Inflammatory macrophage (primary cell): ENCODE data around the gene TDP1.
A peak's percentile ranks its signal among the peaks of the same experiment; 100 is the strongest.
"Not testable (repeated sequence)": the region's sequence is repeated elsewhere in the genome, so short reads cannot be mapped to it uniquely, and the experiment has no call there.

Experiments used
- DNase-seq, 2 donors: peaks; one replicate each; pipeline ENCODE4 v3.0.0-alpha.2; 2020 to 2022

Gene TDP1

GRCh38 chr14:89990623-89991275, 35.0 kb downstream of the TDP1 start:
- DNase-seq = no peak

- DNase-seq = no peak
Observed at GRCh38 chr14:89992273-89992672, 36.5 kb downstream of the TDP1 start.

GRCh38 chr14:89996963-89997362, 41.2 kb downstream of the TDP1 start:
- DNase-seq = no peak

GRCh38 chr14:90000935-90001334, 45.2 kb downstream of the TDP1 start:
- no peak for DNase-seq

GRCh38 chr14:90003526-90004307, 48.0 kb downstream of the TDP1 start:
- no peak for DNase-seq

GRCh38 chr14:90005441-90005840, 49.7 kb downstream of the TDP1 start:
- DNase-seq = no peak

- DNase-seq = no peak
Observed at GRCh38 chr14:90005939-90006530, 50.3 kb downstream of the TDP1 start.

- DNase-seq = no peak
Observed at GRCh38 chr14:90017371-90017770, 61.6 kb downstream of the TDP1 start.

- DNase-seq = no peak
Observed at GRCh38 chr14:90019824-90020523, 64.2 kb downstream of the TDP1 start.

GRCh38 chr14:90023176-90023896, 67.6 kb downstream of the TDP1 start:
- DNase-seq = no peak

GRCh38 chr14:90024910-90025309, 69.2 kb downstream of the TDP1 start:
- no peak for DNase-seq

GRCh38 chr14:90026608-90027007, 70.9 kb downstream of the TDP1 start:
- DNase-seq = not testable (repeated sequence)

- no peak for DNase-seq
Observed at GRCh38 chr14:90027842-90028241, 72.1 kb downstream of the TDP1 start.

- no peak for DNase-seq
Observed at GRCh38 chr14:90034156-90034555, 78.4 kb downstream of the TDP1 start.

- no peak for DNase-seq
Observed at GRCh38 chr14:90034835-90035525, 79.3 kb downstream of the TDP1 start.

GRCh38 chr14:90039253-90040010, 83.7 kb downstream of the TDP1 start:
- DNase-seq = no peak

- no peak for DNase-seq
Observed at GRCh38 chr14:90040411-90040810, 84.7 kb downstream of the TDP1 start.

GRCh38 chr14:90042496-90043252, 86.9 kb downstream of the TDP1 start:
- peak in 1 of 2 donors; percentile 20 for DNase-seq

- DNase-seq = no peak
Observed at GRCh38 chr14:90045616-90046015, 89.9 kb downstream of the TDP1 start.

GRCh38 chr14:90049390-90049789, 93.7 kb downstream of the TDP1 start:
- no peak for DNase-seq
